Lower leg skin (tissue), 3 donors: ENCODE results near the gene CORO1C.

ENCODE experiments used
- CTCF ChIP-seq, 3 donors: fragments of 450-650 bp; IDR thresholded peaks; one replicate each; pipeline ENCODE4 v1.5.1; 2016; ENCODE audit warnings: antibody characterized with exemption in 3 of 3, mild to moderate bottlenecking in 3 of 3, moderate library complexity in 2 of 3
- POLR2A ChIP-seq, 2 donors: fragments of 450-650 bp; IDR thresholded peaks; one replicate each; pipeline ENCODE4 v1.6.1; 2016 to 2017; ENCODE audit warnings: antibody characterized with exemption in 2 of 2, mild to moderate bottlenecking in 1 of 2, moderate library complexity in 1 of 2

GRCh38 chr12:108693751-108694150, 37.6 kb downstream of the CORO1C start:
- TF ChIP-seq CTCF (IDR thresholded peaks at IDR 0.05) (no peak), POLR2A (IDR thresholded peaks at IDR 0.05) (no peak)
